ENCODE data around the gene NUFIP2.
"Not testable (repeated sequence)": the region's sequence is repeated elsewhere in the genome, so short reads cannot be mapped to it uniquely, and the experiment has no call there.

NUFIP2 gene

DNA sequence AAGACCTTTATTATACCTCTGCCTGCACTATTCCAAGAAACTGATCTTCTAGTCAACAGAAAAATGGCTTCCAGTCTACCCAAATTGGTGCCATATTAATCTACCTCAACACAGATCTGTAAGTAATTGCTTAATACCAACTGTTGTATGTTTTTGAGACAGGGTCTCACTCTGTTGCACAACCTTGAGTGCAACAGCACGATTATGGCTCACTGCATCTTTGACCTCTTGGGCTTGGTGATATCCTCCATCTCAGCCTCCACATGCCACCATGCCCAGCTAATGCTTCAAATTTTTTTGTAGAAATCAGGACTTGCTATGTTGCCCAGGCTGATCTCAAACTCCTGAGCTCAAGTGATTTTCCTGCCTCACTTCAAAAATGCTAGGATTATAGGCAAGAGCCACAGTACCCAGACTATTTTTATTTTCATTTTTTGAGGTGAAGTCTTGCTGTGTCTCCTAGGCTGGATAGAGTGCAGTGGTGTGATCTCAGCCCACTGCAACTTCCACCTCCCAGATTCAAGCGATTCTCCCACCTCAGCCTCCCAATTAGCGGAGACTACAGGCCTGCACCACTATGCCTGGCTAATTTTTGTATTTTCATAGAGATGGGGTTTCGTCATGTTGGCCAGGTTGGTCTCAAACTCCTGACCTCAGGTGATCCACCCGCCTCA, 14.4 kb downstream of the NUFIP2 start:
- no peak for DNase-seq (ENCODE audit: low read depth, low spot score)

DNA sequence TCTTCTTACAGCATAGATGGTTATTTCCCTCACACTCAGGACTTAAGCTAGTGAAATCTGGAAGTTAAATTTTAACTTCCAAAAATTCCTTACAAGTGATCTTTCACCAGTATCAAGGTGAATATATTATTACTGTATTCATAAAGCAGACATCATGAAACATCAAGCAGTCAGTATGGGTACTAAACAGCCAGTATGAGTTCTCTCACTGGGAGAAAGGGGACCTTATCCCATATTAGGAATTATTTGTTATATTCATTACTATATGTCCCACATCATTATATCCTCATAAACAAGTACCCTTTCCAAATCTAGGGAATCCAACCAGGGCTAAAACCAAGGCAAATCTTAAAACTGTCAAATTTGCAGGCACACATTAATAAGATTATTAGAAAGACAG, 15.3 kb downstream of the NUFIP2 start:
- no peak for DNase-seq (ENCODE audit: low read depth, low spot score)

DNA sequence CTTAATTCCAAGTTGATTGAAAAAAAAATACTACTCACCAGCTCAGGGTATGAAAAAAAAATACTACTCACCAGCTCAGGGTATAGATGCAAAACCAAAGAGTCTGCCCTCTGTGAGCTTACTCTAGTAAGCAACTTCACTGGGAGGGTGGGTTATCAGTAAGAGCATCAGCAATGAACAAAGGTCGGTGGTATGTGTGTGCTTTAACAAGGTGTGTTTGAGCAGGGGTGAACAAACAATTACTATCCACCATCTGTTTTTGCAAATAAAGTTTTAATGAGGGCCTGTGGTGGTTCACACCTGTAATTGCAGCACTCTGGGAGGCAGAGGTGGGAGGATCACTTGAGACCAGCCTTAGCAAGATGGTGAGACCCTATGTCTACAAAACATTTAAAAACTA, 20.0 kb downstream of the NUFIP2 start:
- no peak for DNase-seq (ENCODE audit: low read depth, low spot score)

DNA sequence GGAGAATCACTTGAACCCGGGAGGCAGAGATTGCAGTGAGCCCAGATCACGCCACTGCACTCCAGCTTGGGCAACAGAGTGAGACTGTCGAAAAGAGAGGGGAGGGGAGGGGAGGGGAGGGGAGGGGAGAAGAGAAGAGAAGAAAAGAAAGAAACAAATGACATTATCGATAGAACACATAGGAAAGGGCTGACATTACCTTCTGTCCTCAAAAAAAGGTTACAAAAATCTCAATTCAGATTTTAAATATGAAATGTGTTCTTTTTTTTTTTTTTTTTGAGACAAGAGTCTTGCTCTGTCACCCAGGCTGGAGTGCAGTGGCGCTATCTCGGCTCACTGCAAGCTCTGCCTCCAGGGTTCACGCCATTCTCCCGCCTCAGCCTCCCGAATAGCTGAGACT, 22.0 kb downstream of the NUFIP2 start:
- not testable (repeated sequence) for DNase-seq (ENCODE audit: low read depth, low spot score)

DNA sequence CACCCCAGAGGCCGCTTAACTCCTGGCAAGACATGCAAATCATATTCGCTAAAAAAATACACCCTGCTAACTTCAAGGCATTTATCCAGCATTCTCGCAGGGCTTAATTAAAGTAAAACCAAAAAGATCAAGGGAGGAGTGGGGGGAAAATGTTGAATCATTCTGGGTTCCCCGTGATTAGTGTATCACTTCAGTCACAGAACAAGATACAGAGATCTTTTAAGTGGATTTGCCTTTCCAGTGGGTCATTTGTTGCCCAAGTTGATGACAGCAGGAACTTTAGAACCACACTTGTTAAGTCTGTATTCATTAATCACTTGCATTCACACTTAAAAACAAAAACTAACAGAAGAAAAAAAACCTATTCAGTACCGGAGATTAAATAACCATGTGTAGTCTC, 30.0 kb downstream of the NUFIP2 start:
- no peak for DNase-seq (ENCODE audit: low read depth, low spot score)

DNA sequence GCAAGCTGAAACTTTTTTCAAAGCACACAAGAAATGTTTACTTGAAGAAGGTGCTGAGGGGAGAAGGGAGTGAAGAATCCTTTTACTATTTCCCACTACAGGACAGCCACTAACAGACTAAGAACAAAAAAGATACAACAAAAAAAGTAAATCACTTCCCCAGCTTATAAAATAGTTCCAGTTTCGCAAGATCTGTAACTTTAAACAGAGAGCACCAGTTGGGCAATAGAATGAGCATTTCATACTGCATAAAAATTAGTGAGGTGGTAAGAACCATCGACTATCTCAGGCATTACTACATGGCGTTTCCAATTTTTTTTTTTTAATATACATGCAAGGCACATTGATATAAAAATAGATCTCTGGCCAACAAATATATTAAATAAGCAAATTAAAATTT, 36.2 kb downstream of the NUFIP2 start:
- no peak for DNase-seq (ENCODE audit: low read depth, low spot score)

DNA sequence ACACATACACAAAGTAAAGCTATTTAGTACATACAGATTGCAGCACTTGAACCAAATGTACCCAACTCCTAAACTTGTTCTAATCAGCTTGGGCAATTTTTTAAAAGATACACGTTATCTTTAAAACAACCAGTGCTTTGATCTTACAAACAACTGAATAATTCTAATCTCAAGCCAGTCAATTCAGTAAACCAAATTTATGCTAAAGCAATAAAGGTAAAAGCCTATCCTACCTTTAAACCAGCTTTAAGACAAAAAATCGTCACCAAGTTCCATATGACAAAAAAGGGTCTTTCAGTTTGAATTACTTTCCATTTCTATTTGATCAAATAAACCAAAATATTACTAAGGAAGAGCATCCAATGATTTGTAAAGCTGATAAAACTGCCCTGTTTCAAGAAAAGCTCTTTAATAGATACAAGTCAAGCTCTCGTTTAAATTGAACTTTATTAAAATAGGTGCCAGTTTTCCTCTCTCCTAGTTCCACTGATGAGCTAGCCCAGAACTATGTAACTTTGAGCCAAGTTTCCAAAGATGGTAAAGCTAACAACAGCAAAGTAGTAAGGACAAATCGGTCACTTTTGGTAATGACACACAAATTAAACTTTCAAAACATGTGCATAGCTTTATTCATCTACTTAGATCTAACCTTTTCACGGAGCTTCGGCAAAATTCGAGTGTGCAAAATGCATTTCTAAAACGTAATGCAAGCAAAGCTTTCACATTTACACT, 37.0 kb downstream of the NUFIP2 start:
- DNase-seq (ENCODE audit: low read depth, low spot score), result no peak

DNA sequence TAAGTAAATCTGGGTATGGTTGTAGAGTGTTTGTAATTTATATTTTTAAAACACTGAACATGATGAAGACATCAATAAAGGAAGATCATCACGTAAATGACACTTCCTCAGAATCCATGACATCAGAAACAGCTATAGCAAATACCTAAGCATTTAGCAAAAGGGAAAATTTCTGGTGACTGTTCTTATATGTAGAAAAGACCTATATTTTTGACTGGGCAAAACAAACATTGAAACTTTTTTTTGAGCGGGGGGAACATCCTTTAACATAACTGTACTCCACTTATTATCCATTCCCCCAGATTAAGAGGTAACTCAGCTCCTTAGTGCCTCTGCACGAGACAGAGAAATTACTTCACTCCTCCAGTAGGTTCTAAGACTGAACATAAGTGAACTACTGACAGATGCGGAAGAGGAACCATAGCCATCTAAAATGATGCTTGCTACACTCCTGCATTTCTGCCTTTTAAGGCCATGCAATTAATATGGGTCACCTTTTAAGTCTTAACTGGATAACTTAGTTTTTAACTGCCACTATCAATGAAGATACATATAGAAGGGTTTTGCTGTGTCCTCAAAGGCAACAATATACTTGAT, 37.9 kb downstream of the NUFIP2 start:
- DNase-seq (ENCODE audit: low read depth, low spot score), result no peak

DNA sequence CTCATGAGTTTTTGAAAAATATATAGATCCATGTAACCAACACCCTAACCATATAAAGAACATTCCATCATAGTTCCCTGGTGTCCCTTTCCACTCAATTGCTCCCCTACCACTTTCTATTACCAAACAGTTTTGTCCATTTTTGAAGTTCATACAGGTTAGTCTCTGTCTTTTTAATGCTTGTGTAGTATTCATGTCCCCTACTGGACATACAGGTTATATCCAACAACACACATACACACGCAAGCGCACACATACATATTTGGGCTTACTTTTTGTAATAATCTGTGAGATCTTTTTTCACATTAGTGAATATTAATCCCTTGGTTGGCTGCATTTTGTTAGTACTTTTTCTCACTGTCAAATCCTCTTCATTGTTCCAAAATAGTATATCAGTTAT, 40.9 kb downstream of the NUFIP2 start:
- no peak for DNase-seq (ENCODE audit: low read depth, low spot score)

DNA sequence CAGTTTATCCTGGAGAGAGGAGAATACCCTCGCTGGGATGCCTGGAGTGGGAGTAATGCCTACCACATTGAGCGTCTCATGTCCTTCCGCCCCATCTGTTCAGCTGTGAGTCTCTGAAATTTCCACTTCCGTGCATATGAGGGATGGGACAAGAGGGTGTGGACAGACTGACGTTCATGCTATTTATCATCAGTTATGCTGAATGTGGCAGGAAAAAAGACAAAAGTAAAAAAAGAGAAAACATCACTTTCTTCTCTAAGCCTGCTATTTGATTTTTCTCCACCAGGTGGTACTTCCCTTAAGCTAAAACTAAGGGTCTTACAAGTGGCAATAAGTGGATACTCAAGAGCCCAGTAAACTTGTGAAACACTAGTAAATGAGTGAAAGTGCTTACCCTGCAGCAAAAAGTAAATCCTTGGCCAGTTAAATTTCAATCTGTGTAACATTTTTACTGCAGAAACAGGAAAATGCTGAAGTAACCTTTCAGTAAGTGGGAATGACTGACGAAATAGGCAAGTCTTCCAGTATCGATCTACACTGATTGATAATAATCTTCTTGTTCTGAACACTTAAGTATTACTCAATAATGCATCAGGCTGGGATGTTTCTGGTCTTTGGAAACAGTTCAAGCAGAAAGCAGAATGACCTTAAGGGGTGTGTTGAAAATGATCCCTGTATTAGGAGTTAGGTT, 41.7 kb downstream of the NUFIP2 start:
- DNase-seq (ENCODE audit: low read depth, low spot score), result no peak

DNA sequence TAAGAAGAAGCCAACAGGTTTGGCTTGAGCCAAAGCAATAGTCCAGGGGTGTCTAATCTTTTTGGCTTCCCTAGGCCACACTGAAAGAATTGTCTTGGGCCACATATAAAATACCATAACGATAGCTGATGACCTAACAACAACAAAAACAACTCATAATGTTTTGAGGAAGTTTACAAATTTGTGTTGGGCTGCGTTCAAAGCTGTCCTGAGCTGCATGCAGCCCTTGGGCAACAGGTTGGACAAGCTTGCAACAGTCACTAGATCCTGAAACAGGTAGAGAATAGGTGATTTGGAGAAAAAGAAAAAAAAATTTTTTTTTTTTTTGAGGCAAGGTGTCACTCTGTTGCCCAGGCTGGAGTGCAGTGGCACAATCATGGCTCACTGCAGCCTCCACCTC, 42.8 kb downstream of the NUFIP2 start:
- DNase-seq (ENCODE audit: low read depth, low spot score), result no peak

DNA sequence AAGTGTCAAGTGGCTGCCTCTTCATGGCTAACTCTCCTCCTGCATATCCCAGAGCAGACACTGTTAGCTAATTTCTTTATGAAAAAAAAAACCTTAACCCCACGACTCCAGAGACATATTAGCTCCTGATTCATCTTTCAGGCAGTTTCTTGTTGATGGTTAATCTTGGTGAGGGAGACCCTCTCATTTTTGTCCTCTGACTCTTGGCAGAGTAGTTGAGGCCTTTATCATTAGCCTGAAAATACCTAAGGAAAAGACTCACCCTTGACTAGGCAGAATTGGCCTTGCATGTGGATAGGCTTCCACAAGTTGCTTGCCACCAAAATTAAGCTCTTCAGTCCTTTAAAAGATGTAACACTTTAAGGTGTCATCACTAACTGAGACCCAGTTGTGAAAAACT, 43.3 kb downstream of the NUFIP2 start:
- DNase-seq (ENCODE audit: low read depth, low spot score), result no peak

DNA sequence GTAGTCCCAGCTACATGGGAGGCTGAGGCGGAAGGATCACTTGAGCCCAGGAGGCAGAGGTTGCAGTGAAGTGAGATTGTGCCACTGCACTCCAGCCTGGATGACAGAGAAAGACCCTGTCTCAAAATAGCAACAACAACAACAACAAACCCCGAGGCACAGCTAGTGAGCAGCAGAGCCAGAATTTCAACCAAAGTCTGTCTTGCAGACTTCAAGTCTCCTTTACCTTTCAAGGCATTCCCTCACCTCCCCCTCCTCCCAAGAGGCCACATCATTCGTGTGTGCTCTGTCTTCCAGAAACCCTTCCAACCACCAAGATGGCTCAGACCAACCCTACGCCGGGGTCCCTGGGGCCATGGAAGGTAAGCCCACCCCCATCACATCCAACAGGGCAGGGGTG, 45.1 kb downstream of the NUFIP2 start:
- no peak for DNase-seq (ENCODE audit: low read depth, low spot score)

DNA sequence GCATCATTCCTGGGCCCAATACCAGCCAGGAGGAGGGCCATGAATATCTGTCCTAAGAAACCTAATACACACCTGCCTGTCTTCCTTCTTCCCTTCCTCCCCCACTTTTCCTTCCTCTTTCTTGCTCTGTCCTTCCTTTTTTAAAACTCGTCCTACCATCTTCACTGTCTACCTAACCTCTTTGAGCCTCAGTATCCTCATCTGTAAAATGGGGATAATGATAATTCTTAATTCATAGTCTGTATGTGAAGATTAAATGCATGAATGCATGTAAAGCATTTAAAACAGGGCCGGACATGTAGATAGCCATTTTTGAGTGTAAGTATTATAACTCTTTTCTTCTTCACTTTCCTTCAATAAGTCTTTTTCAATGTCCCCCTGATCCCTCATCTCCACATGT, 46.7 kb downstream of the NUFIP2 start:
- no peak for DNase-seq (ENCODE audit: low read depth, low spot score)

DNA sequence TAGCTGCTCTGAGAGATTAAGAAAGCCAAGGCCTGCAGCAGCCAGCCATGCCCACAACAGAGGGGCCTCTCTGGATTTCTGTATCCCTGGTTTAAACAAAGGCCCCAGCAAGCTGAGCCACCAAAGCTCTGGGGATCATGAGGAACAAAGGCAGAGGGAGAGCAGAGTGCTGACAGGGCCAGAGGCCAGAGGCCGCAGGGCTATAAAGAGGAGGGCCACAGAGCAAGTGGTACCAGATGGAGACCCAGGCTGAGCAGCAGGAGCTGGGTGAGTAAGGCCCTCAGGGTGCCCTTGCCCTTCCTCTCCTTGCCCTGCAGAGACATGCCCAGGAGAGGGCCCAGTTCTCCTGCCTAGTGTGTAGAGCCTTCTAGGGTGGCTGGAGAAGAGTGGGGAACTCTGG, 47.3 kb downstream of the NUFIP2 start, which contains the start of gene CRYBA1:
Gene CRYBA1 (plus strand): TSS at position 232 of the 400 bp plus-strand sequence. CDS start 5 bp downstream, at position 237.
- DNase-seq (ENCODE audit: low read depth, low spot score), result no peak

DNA sequence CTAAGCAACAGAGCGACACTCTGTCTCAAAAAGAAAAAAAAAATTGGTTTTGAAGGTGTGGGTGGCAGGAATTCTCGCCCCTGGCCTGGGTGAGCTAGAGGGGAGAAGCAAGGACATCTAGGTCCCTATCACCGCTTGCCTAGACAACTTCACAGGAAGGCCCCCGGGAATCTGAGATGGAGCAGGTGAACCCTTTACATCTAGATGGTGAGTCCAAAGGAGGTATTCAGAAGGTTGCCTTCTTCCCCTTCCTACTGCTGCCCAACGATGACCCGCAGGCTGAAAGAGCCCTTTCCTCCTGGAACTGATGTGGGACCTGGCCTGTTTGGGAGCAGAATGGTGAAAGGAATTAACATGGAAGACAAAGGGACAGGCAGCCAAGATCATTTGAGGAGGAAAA, 48.5 kb downstream of the NUFIP2 start:
- no peak for DNase-seq (ENCODE audit: low read depth, low spot score)

DNA sequence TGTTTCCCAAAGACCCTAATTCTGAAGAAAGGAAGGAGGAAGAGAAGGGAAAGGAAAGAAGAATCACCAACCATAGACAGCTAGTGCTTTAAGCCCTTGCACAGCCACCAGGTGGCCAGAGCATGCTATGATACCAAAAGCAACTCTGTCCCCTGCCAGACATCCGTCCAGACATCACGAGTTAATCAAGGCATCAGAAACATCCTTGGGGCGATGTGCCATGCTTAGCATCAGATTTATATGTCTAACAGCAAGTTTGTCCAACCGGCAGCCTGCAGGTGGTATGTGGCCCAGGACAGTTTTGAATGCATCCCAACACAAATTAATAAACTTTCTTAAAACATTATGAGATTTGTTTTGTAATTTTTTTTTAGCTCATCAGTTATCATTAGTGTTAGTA, 50.2 kb downstream of the NUFIP2 start:
- DNase-seq (ENCODE audit: low read depth, low spot score), result no peak

DNA sequence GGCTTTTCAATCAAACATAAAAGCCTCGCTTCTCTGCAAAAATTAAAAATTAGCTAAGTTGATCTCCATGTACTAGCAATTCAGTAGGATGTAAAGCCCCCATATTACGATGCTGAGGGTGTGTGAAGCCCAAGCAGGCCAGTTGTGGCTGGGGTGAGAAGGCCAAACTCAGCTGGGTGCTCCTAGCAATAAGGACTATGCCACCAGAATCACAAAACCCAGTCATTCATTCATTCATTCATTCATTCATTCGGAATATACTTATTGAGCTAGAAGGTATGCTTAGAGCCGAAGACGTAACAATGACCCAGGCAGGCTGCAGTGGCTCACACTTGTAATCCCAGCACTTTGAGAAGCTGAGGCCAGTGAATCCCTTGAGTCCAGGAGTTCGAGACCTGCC, 51.2 kb downstream of the NUFIP2 start:
- no peak for DNase-seq (ENCODE audit: low read depth, low spot score)

DNA sequence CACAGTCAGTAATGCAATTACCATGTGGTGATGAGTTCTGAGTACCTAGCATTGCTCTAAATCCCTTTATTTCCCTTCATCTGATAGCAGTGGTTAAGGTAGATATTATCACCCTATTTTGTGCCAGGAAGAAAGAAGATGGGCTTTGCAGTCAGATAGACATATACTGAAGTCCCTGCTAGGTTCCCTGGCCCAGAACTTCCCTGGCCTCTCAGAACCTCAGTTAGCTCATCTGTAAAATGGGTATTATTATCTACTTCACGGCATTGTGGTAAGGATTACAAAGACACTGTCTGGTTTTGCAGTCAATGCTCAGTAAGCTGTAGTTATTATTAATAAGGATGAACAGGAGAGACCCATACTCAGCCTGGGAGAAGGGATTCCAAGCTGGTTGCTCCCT, 51.9 kb downstream of the NUFIP2 start:
- no peak for DNase-seq (ENCODE audit: low read depth, low spot score)

DNA sequence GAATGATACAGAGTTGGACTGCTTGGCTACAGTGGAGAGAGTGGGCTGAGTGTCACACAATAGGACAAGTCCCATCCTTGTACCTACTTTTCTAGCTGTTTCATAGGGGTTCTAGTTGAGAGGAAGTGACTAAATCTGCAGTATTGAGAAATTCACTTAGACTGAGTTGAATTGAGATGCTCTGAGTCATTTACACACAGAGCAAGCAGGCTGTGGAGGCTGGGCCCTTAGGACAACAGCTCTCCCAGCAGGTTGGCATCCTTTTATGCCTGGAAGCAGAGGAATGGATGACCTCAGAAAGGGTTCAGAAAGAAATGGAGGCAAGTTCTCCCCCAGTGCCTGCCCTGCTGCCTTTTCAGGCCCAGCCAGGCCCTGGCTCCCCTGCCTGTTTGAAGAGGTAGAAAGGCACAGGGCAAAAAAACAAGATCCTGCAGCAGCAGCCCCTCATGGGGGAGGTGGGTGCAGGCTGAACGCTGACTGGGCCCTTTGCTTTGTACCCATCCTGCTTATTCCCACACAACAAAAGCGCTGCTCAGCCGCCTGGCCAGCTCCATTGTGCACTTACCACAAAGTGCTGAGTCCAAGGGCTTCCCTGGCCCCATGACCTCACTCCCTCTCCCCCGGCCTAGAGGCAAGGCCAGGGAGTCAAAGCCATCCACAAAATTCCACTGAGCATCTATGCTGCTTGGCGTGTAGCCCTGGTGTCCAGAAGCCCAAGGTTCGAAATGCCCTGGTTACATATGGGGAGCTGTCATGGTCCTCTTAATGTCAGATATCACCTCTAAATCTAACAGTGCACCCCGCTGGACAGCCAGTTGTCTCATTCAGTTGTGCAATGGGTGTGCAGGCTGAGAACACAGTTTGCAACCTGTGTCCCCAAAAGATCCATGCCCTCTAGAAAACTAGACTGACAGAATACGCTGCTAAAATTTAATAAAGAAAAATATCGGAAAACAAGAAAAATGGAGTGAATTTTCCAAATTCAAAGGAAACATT, 52.7 kb downstream of the NUFIP2 start:
- no peak for DNase-seq (ENCODE audit: low read depth, low spot score)

DNA sequence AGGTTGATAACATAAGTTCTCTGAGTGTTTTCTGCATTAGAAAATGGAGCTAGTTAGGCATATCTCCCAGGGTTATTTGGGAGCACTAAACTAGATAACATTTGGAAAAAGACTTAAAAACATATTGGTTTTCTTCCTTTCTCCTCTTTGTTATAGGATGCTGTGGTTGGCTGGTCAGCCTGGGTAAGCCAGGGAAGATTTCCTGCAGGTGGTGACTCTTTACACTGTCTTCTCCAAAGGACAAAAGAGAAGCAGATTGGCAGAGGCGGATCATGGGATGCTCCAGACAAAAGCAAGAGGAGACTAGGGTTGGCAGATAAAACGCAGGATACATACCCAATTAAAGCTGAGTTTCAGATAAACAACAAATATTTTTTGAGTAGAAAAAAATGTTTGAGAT, 53.5 kb downstream of the NUFIP2 start:
- no peak for DNase-seq (ENCODE audit: low read depth, low spot score)
